ENCODE data around the gene NDUFV1.

NDUFV1 gene

DNA sequence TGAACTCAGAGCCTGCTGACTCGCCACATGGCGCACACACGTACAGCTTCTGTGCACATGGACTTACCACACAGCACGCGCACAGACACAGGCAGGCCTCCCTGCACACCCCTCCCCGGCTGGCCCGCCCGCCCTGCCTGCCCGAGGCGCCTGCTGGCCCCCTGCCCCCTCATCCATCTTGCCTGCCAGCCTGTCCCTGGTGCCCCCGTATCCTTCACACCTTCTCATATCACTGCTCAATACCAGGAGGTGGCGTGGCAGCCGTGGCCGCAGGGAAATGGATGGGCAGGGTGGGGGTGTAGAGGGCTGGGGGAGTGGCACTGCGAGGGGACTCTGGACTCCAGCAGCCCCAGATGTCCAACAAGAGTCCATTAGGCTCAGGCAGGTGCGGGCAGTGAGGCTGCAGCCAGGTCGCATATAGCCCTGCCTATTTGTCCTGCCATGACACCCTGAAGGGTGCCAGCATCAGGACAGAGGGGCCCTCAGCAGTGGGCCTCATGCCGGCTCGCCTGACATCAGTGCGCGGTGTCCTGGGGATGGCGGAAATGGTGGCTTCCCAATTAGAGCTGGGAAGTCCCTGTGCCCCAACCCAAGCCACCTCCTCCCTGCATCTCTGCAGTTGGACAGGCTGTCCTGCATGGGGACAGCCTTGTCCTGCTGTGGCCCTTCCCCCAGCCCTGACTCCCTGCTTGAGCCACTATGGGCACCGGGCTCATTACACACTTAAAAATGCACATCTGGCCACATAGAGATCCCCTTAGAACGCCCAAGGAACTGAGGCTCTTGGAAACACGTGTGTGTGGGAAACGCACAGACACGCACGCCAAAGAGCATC, 34.8 kb downstream of the NDUFV1 start:
- H3K4me3 ChIP-seq (ENCODE audit: low read depth, low read length), result no peak overlapping the region
- no peak for DNase-seq (ENCODE audit: low read depth)
- no peak for TF ChIP-seq CTCF (IDR thresholded peaks at IDR 0.05; ENCODE audit: low read depth, low read length, missing control alignments)

DNA sequence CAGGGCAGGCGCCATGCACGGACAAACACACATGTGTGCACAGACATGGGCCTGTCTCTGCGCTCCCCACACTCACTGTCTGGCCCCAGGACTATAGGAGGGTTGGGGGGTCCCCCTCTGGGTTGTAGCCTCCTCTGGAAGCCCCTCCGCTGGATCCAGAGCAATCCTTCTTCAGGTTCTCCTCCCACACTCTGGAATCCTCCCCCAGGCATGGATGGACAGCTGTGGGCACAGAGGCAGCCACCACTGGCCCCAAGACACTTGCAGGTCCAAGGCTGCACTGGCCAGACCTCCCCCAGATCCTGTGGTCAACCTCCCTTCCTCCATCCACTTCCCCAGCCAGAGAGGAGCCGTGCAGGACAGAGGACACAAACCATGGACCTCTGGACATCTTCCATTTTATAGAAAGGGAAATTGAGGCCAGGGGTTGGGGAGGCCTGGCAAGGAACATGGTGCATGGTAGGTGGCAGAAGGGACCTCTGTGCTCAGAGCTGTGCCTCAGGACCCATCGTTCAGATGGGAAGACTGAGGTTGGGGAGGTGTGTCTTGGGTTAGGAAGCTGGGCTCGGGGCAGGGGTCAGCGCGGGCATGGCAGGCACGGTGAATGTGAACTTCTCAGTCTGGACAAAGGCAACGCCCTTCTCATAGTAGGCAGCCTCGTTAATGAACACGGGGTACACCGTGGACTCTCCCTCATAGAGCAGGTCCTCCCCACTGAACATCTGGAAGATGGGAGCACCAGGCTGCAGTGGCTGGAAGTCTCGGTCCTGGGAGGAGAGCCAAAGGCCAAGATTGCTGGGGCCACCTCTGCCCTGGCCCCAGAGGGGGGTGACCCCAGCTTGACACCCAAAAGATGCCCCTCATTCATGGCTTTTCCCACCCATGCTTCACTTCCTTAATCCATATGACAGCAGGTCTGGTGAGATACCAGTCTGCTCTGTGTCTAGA, 35.7 kb downstream of the NDUFV1 start:
- TF ChIP-seq CTCF (IDR thresholded peaks at IDR 0.05; ENCODE audit: low read depth, low read length, missing control alignments), result no peak
- no peak overlapping the region for H3K4me3 ChIP-seq (ENCODE audit: low read depth, low read length)
- DNase-seq (ENCODE audit: low read depth), result no peak

DNA sequence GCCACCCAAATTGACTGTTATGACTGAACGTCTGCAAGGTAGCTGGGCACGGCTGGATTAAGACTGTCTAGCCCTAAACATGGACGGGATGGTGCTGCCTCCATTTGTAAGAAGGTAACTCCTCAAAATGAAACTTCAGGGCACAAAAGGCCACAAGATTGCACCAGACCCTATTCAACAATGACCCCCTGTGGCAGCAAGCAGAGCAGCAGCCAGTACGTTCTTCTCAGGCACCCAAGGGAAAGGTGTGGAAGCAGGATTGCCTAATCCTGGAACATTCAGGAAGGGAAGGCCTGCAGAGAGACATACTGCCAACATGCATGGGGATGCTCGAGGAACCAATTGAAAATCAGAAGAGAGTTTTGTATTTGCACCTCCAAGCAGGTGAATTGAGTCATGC, 37.3 kb downstream of the NDUFV1 start:
- DNase-seq (ENCODE audit: low read depth), result no peak
- H3K4me3 ChIP-seq (ENCODE audit: low read depth, low read length), result no peak overlapping the region; the same call in 1 of the 2 replicates
- TF ChIP-seq CTCF (IDR thresholded peaks at IDR 0.05; ENCODE audit: low read depth, low read length, missing control alignments), result peak; percentile 60

GRCh38 chr11:67644472-67645418, 38.0 kb downstream of the NDUFV1 start:
- DNase-seq (ENCODE audit: low read depth), result no peak
- H3K4me3 ChIP-seq (ENCODE audit: low read depth, low read length), result peak overlapping the region; percentile 51
- TF ChIP-seq CTCF (IDR thresholded peaks at IDR 0.05; ENCODE audit: low read depth, low read length, missing control alignments), result no peak

DNA sequence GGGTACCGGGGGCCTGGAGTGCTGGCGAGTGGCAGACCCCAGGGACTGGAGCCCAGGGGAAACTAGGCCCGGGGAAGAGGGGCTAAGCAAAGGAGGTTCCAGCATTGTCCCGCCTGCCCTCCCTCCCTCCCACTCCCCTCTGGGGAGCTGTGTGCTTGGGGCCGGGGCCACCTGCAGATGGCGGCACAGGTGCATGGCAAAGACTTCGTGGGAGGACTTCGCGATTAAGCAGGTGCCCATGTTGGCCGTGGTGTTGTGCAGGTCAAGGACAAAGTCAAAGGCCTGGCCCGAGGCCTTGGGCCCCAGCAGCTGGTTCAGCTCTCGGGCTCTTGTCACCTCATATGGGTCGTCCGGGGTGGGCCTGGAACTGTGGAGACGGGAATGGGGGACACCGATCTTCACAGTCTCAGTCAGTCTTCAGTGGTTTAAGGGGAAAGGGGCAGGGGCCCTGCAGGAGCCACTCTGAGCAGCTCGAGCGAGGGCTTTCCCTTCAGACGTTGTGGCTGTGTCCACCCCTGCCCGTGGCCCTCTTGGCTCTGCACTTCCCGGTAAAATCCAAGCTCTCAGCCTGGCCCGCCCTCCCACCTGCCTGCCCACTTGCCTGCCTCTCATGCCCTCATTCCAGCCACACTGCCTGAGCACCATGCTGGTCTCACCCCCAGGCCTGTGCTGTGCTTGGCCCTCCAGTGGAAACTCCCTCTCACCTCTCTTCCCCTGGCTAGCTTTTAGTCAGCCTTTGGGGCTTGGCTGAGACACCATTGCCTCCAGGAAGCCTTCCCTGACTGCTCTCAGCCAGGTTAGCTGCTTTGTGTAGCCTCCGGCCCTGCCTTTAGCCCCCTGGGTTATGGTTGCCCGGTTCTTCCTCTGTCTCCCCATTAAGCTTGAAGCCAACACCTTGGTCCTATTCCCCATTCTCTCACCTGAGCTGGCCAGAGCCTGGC, 39.1 kb downstream of the NDUFV1 start:
- peak; percentile 41 for TF ChIP-seq CTCF (IDR thresholded peaks at IDR 0.05; ENCODE audit: low read depth, low read length, missing control alignments)
- no peak for DNase-seq (ENCODE audit: low read depth)
- H3K4me3 ChIP-seq (ENCODE audit: low read depth, low read length), result peak overlapping the region; percentile 51

All from GM12864 (cell line).